Embryonic facial prominence (tissue), 1 donor: ENCODE measurements around the gene KIF26B.

Experiments
- DNase-seq: peaks from one replicate; pipeline ENCODE4 v3.0.0-alpha.2; 2016; ENCODE audit errors: extremely low spot score

The KIF26B gene

GRCh38 chr1:245241526-245242130, 86.8 kb downstream of the KIF26B start:
- DNase-seq = no peak

GRCh38 chr1:245242989-245243388, 88.2 kb downstream of the KIF26B start:
- no peak for DNase-seq

- no peak for DNase-seq
Measured at GRCh38 chr1:245245021-245245667, 90.4 kb downstream of the KIF26B start.

GRCh38 chr1:245246433-245246832, 91.6 kb downstream of the KIF26B start:
- no peak for DNase-seq

- DNase-seq = no peak
Measured at GRCh38 chr1:245247356-245247755, 92.6 kb downstream of the KIF26B start.

- DNase-seq = no peak
Measured at GRCh38 chr1:245247801-245248200, 93.0 kb downstream of the KIF26B start.

- DNase-seq = no peak
Measured at GRCh38 chr1:245248231-245248731, 93.5 kb downstream of the KIF26B start.

GRCh38 chr1:245255783-245256182, 101.0 kb downstream of the KIF26B start:
- DNase-seq = no peak

GRCh38 chr1:245256528-245256927, 101.7 kb downstream of the KIF26B start:
- no peak for DNase-seq

GRCh38 chr1:245258271-245258920, 103.6 kb downstream of the KIF26B start:
- DNase-seq = no peak

GRCh38 chr1:245260110-245260882, 105.5 kb downstream of the KIF26B start:
- DNase-seq = no peak

- DNase-seq = no peak
Measured at GRCh38 chr1:245260883-245261282, 106.1 kb downstream of the KIF26B start.

GRCh38 chr1:245261786-245262185, 107.0 kb downstream of the KIF26B start:
- no peak for DNase-seq

- DNase-seq = no peak
Measured at GRCh38 chr1:245263529-245264095, 108.8 kb downstream of the KIF26B start.

- DNase-seq = no peak
Measured at GRCh38 chr1:245264226-245264625, 109.4 kb downstream of the KIF26B start.

- no peak for DNase-seq
Measured at GRCh38 chr1:245266105-245266504, 111.3 kb downstream of the KIF26B start.

GRCh38 chr1:245270063-245270462, 115.3 kb downstream of the KIF26B start:
- no peak for DNase-seq

GRCh38 chr1:245270972-245271371, 116.2 kb downstream of the KIF26B start:
- DNase-seq = no peak

GRCh38 chr1:245272676-245273075, 117.9 kb downstream of the KIF26B start:
- DNase-seq = no peak

- DNase-seq = no peak
Measured at GRCh38 chr1:245276445-245276844, 121.7 kb downstream of the KIF26B start.

- DNase-seq = no peak
Measured at GRCh38 chr1:245277276-245277675, 122.5 kb downstream of the KIF26B start.

- DNase-seq = no peak
Measured at GRCh38 chr1:245278846-245279245, 124.1 kb downstream of the KIF26B start.
